HG03521 (cell line): ENCODE results near the gene GOLGA6L9.
"Not testable (repeated sequence)": the region's sequence is repeated elsewhere in the genome, so short reads cannot be mapped to it uniquely, and the experiment has no call there.

ENCODE experiments used
- ATAC-seq: cut with Tn5 transposase; IDR thresholded peaks from one replicate; pipeline ENCODE4 v1.9.1; 2021; ENCODE audit warnings: mild to moderate bottlenecking, moderate library complexity; ENCODE audit not compliant: unreplicated experiment

Gene GOLGA6L9

GRCh38 chr15:82429693-82430092, at the start of gene GOLGA6L9:
Gene GOLGA6L9 (plus strand): TSS chr15:82429816. CDS start chr15:82430080, 264 bp downstream.
- ATAC-seq = not testable (repeated sequence)

GRCh38 chr15:82381330-82381955, 48.2 kb upstream of the GOLGA6L9 start:
- ATAC-seq = not testable (repeated sequence)

- not testable (repeated sequence) for ATAC-seq
Observed at GRCh38 chr15:82387209-82387608, 42.4 kb upstream of the GOLGA6L9 start.

GRCh38 chr15:82390152-82390551, 39.5 kb upstream of the GOLGA6L9 start:
- not testable (repeated sequence) for ATAC-seq

GRCh38 chr15:82392077-82392476, 37.5 kb upstream of the GOLGA6L9 start:
- not testable (repeated sequence) for ATAC-seq

- no peak for ATAC-seq
Observed at GRCh38 chr15:82393671-82394070, 35.9 kb upstream of the GOLGA6L9 start.

- not testable (repeated sequence) for ATAC-seq
Observed at GRCh38 chr15:82395788-82396187, 33.8 kb upstream of the GOLGA6L9 start.

- ATAC-seq = no peak
Observed at GRCh38 chr15:82397817-82398216, 31.8 kb upstream of the GOLGA6L9 start.

GRCh38 chr15:82398785-82399184, 30.8 kb upstream of the GOLGA6L9 start:
- no peak for ATAC-seq

- peak; percentile 53 for ATAC-seq
Observed at GRCh38 chr15:82399366-82400103, 30.1 kb upstream of the GOLGA6L9 start.

- not testable (repeated sequence) for ATAC-seq
Observed at GRCh38 chr15:82401918-82402317, 27.7 kb upstream of the GOLGA6L9 start.

GRCh38 chr15:82402341-82402740, 27.3 kb upstream of the GOLGA6L9 start:
- not testable (repeated sequence) for ATAC-seq

- not testable (repeated sequence) for ATAC-seq
Observed at GRCh38 chr15:82406211-82406610, 23.4 kb upstream of the GOLGA6L9 start.

- ATAC-seq = not testable (repeated sequence)
Observed at GRCh38 chr15:82410306-82410705, 19.3 kb upstream of the GOLGA6L9 start.

GRCh38 chr15:82411595-82411994, 18.0 kb upstream of the GOLGA6L9 start:
- not testable (repeated sequence) for ATAC-seq

- ATAC-seq = not testable (repeated sequence)
Observed at GRCh38 chr15:82414525-82415191, 15.0 kb upstream of the GOLGA6L9 start.

- not testable (repeated sequence) for ATAC-seq
Observed at GRCh38 chr15:82420516-82420915, 9.1 kb upstream of the GOLGA6L9 start.

GRCh38 chr15:82420966-82421365, 8.7 kb upstream of the GOLGA6L9 start:
- not testable (repeated sequence) for ATAC-seq

GRCh38 chr15:82427117-82427516, 2.5 kb upstream of the GOLGA6L9 start:
- not testable (repeated sequence) for ATAC-seq

GRCh38 chr15:82445420-82445819, 15.8 kb downstream of the GOLGA6L9 start:
- not testable (repeated sequence) for ATAC-seq

- not testable (repeated sequence) for ATAC-seq
Observed at GRCh38 chr15:82457336-82457735, 27.7 kb downstream of the GOLGA6L9 start.
